NCI-H128 (cell line): Measurements from ENCODE around the gene UBXN7.
"Not testable (repeated sequence)": the region's sequence is repeated elsewhere in the genome, so short reads cannot be mapped to it uniquely, and the experiment has no call there.

Experiments used
- DNase-seq: peaks from one replicate; lab custom pipeline; 2025; ENCODE audit not compliant: unreplicated experiment; lab: John Stamatoyannopoulos, UW

UBXN7 gene

GRCh38 chr3:196419386-196419785, 12.8 kb downstream of the UBXN7 start:
- no peak for DNase-seq

DNA sequence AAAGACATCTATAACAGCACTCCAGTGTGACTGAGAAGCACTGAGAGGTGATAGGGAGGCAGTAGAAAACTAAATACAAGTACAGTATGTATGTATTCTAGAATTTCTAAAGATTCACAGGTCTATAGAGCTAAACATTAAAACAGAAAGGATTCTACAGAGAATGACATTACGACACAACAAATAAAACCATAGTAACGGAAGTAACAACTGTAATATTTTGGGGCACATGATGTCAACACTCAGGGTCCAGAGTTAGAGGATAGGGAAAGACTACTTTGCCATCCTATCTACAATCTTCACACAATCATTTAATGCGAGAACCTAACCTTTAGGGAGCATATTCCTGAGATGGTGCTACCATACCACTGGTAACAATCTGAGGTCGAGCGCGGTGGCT, 13.6 kb downstream of the UBXN7 start:
- no peak for DNase-seq

DNA sequence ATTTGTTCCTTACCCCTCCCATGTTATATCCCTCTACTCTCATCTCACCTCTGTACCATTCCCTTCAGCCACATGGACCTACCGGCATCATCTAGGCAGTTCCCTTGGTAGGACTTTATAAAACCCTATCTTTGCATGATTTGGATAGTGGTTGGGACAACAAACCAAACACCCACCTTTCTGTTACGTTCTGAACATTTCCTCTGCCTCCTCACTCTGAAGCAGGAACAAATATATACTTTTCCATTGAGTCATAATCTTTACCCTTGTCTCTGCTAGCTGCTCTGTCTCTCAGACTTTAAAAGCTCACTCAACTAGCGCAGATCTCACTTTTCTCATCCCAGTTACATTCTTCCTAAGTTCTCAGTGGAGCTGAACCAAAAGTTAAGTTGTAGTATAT, 17.8 kb downstream of the UBXN7 start:
- no peak for DNase-seq

- DNase-seq: no peak
Observed at GRCh38 chr3:196412704-196413103, 19.5 kb downstream of the UBXN7 start.

- no peak for DNase-seq
Observed at GRCh38 chr3:196409409-196409808, 22.8 kb downstream of the UBXN7 start.

- DNase-seq: no peak
Observed at GRCh38 chr3:196408565-196409300, 23.5 kb downstream of the UBXN7 start.

GRCh38 chr3:196406811-196407470, 25.3 kb downstream of the UBXN7 start:
- DNase-seq: no peak

GRCh38 chr3:196400331-196400730, 31.9 kb downstream of the UBXN7 start:
- no peak for DNase-seq

DNA sequence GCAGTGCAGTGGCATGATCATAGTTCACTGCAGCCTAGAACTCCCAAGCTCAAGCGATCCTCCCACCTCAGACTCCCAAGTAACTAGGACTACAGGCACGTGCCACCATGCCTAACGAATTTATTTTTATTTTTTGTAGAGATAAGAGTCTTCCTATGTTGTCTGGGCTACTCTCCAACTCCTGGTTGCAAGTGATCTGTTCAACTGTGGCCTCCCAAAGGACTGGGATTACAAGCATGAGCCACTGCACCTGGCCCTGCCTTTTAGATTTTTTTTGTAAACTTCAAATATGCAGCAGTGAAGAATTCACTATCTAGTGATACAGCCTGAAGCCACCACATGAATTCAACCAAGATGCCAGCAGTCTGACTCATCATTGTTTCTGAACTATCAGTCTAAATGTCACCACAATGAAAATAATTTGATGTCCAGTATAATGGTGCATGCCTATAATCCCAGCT, 32.7 kb downstream of the UBXN7 start:
- DNase-seq: no peak

- DNase-seq: no peak
Observed at GRCh38 chr3:196398782-196399181, 33.4 kb downstream of the UBXN7 start.

DNA sequence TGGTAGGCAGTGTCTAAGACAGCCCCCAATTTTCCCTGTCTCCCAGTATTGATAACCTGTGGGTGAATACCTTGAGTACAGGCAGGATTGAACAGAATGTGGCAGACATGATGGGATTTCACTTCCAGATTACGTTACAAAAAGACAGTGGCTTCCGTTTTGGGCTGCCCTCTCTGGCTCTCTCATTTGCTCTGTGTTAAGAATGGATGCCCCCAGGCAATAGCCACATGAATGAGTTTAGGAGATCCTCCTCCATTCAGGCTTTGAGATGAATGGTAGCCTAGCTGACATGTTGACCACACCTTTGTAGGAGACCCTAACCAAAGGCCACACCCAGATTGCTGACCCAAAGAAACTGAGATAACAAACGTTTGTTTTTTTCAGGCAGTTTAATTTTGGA, 34.3 kb downstream of the UBXN7 start:
- no peak for DNase-seq

GRCh38 chr3:196390116-196390515, 42.1 kb downstream of the UBXN7 start:
- no peak for DNase-seq

- no peak for DNase-seq
Observed at GRCh38 chr3:196388956-196389355, 43.3 kb downstream of the UBXN7 start.

DNA sequence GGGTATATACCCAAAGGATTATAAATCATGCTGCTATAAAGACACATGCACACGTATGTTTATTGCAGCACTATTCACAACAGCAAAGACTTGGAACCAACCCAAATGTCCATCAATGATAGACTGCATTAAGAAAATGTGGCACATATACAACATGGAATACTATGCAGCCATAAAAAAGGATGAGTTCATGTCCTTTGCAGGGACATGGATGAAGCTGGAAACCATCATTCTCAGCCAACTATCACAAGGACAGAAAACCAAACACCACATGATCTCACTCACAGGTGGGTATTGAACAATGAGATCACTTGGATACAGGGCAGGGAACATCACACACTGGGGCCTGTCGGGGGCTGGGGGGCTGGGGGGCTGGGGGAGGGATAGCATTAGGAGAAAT, 44.3 kb downstream of the UBXN7 start:
- not testable (repeated sequence) for DNase-seq

DNA sequence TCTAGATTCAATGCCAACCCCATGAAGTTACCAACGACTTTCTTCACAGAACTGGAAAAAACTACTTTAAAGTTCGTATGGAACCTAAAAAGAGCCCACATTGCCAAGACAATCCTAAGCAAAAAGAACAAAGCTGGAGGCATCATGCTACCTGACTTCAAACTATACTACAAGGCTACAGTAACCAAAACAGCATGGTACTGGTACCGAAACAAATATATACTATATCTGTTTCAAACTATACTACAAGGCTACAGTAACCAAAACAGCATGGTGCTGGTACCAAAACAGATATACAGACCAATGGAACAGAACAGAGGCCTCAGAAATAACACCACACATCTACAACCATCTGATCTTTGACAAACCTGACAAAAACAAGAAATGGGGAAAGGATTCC, 45.4 kb downstream of the UBXN7 start:
- not testable (repeated sequence) for DNase-seq

DNA sequence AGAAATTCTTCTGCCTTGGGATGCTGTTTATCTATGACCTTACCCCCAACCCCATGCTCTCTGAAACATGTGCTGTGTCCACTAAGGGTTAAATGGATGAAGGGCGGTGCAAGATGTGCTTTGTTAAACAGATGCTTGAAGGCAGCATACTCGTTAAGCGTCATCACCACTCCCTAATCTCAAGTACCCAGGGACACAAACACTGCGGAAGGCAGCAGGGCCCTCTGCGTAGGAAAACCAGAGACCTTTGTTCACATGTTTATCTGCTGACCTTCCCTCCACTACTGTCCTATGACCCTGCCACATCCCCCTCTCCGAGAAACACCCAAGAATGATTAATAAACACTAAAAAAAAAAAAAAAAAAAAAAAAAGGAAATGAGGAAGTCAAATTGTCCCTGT, 46.2 kb downstream of the UBXN7 start:
- not testable (repeated sequence) for DNase-seq

GRCh38 chr3:196385446-196385845, 46.8 kb downstream of the UBXN7 start:
- DNase-seq: not testable (repeated sequence)

DNA sequence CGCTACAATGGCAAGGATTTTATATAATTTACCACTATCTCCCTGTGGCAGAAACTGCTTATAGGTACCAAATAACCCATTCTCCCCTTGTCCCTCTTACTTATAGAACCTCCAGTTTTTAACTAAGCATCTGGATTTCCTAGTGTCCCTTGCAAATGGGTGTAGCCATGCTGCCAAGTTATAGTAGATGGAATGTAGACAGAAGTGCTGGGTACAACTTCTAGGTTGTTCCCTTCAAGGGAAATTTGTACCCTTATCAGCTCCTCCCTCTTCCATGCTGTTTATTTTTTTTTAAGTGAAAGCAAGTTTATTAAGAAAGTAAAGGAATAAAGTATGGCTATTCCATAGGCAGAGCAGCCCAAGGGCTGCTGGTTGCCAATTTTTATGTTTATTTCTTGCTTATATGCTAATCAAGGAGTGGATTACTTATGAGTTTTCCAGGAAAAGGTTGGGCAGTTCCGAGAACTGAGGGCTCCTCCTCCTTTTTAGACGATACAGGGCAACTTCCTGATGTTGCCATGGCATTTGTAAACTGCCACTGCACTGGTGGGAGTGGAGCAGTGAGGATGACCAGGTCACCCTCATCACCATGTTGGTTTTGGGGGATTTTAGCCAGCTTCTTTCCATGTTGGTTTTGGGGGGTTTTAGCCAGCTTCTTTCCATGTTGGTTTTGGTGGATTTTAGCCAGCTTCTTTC, 53.9 kb downstream of the UBXN7 start:
- no peak for DNase-seq

GRCh38 chr3:196377321-196377720, 54.9 kb downstream of the UBXN7 start:
- DNase-seq: no peak

GRCh38 chr3:196365736-196366135, 66.5 kb downstream of the UBXN7 start:
- no peak for DNase-seq

DNA sequence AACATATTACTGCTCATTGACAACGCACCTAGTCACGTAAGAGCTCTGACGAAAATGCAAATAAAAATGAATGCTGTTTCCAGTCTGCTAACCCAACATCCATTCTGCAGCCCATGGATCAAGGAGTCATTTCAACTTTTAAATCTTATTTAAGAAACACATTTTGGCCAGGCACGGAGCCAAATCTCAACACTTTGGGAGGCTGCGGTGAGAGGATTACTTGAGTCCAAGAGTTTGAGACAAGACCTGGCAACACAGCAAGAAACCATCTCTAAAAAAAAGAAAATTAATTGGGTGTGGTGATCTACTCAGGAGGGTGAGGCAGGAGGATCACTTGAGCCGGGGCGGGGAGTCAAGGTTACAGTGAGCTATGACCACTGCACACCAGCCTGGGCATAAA, 71.6 kb downstream of the UBXN7 start:
- no peak for DNase-seq

- not testable (repeated sequence) for DNase-seq
Observed at GRCh38 chr3:196358540-196358939, 73.7 kb downstream of the UBXN7 start.
